ENCODE measurements around the gene GATA2.

Gene GATA2

GRCh38 chr3:128473180-128473519, 19.9 kb downstream of the GATA2 start:
- no peak for DNase-seq (ENCODE audit: low spot score)

GRCh38 chr3:128472449-128473179, 20.4 kb downstream of the GATA2 start:
- no peak for DNase-seq (ENCODE audit: low spot score)

GRCh38 chr3:128471720-128472119, 21.3 kb downstream of the GATA2 start:
- no peak for DNase-seq (ENCODE audit: low spot score)

- DNase-seq (ENCODE audit: low spot score) = no peak
These were observed 21.9 kb downstream of the GATA2 start for GRCh38 chr3:128471110-128471509.

GRCh38 chr3:128470134-128470899, 22.7 kb downstream of the GATA2 start:
- DNase-seq (ENCODE audit: low spot score) = no peak

- DNase-seq (ENCODE audit: low spot score) = no peak
These were observed 23.4 kb downstream of the GATA2 start for GRCh38 chr3:128469556-128469955.

- no peak for DNase-seq (ENCODE audit: low spot score)
These were observed 24.0 kb downstream of the GATA2 start for GRCh38 chr3:128468791-128469527.

- DNase-seq (ENCODE audit: low spot score) = no peak
These were observed 24.7 kb downstream of the GATA2 start for GRCh38 chr3:128468285-128468790.

- DNase-seq (ENCODE audit: low spot score) = no peak
These were observed 26.0 kb downstream of the GATA2 start, which contains the start of gene DNAJB8 for GRCh38 chr3:128466840-128467541. Gene DNAJB8, minus strand, starts transcription at chr3:128466890. Its CDS starts 3,645 bp downstream, at chr3:128463245.

GRCh38 chr3:128464702-128465101, 28.3 kb downstream of the GATA2 start:
- DNase-seq (ENCODE audit: low spot score) = no peak

GRCh38 chr3:128464188-128464587, 28.8 kb downstream of the GATA2 start:
- no peak for DNase-seq (ENCODE audit: low spot score)

GRCh38 chr3:128463771-128464170, 29.2 kb downstream of the GATA2 start:
- DNase-seq (ENCODE audit: low spot score) = no peak

- no peak for DNase-seq (ENCODE audit: low spot score)
These were observed 29.6 kb downstream of the GATA2 start for GRCh38 chr3:128463354-128463753.

- DNase-seq (ENCODE audit: low spot score) = no peak
These were observed 30.1 kb downstream of the GATA2 start for GRCh38 chr3:128462931-128463330.

- DNase-seq (ENCODE audit: low spot score) = no peak
These were observed 30.6 kb downstream of the GATA2 start for GRCh38 chr3:128462341-128462910.

GRCh38 chr3:128461731-128462130, 31.3 kb downstream of the GATA2 start:
- DNase-seq (ENCODE audit: low spot score) = no peak

- DNase-seq (ENCODE audit: low spot score) = no peak
These were observed 33.6 kb downstream of the GATA2 start for GRCh38 chr3:128459461-128459820.

GRCh38 chr3:128458746-128459460, 34.1 kb downstream of the GATA2 start:
- DNase-seq (ENCODE audit: low spot score) = no peak

GRCh38 chr3:128457937-128458336, 35.1 kb downstream of the GATA2 start:
- DNase-seq (ENCODE audit: low spot score) = no peak

- DNase-seq (ENCODE audit: low spot score) = no peak
These were observed 36.0 kb downstream of the GATA2 start for GRCh38 chr3:128456776-128457715.

Data from AG08395 (cell line).